HepG2 (cell line): ENCODE measurements around the gene OLFM2. TPM values are rescaled to one million over a fixed set of nuclear protein-coding genes. Genes with fewer than 3 reads are reported as not detected.
A peak's percentile ranks its signal among the peaks of the same experiment; 100 is the strongest.

Experiments
- CBFB ChIP-seq: sonication (generic); formaldehyde crosslinking; IDR thresholded peaks from 2 replicates; pipeline ENCODE4 v1.4.0; 2020; ENCODE audit warnings: missing genetic modification reagents
- E2F1 ChIP-seq: sonication (generic); formaldehyde crosslinking; IDR thresholded peaks from 2 replicates; pipeline ENCODE4 v1.5.0; 2020; ENCODE audit warnings: missing genetic modification reagents
- GTF2F1 ChIP-seq: fragments of 150-350 bp; IDR thresholded peaks from 2 replicates; pipeline ENCODE4 v1.6.1; 2014; ENCODE audit warnings: low read length
- MAZ ChIP-seq, 2 experiments: sonication (generic) in 1 of 2; formaldehyde crosslinking in 1 of 2; IDR thresholded peaks; 2 replicates each; pipeline versions ENCODE4 v1.5.0 to v1.6.1; 2012 to 2020; ENCODE audit warnings: low read depth in 2 of 2, mild to moderate bottlenecking in 2 of 2, borderline replicate concordance in 1 of 2, improper control_type of control experiment in 1 of 2, low read length in 1 of 2, missing genetic modification reagents in 1 of 2, moderate library complexity in 1 of 2
- NR2F2 ChIP-seq: IDR thresholded peaks from 2 replicates; pipeline ENCODE4 v1.6.1; 2012; ENCODE audit warnings: low read depth, inconsistent platforms, borderline replicate concordance
- REL ChIP-seq: sonication (generic); formaldehyde crosslinking; conservative IDR thresholded peaks from 2 replicates; pipeline ENCODE4 v1.8.0; 2022; ENCODE audit warnings: mild to moderate bottlenecking, missing genetic modification reagents, moderate library complexity
- RFX3 ChIP-seq: IDR thresholded peaks from 2 replicates; pipeline ENCODE4 v1.6.1; 2016; ENCODE audit warnings: missing biosample characterization, missing genetic modification reagents
- SNAI1 ChIP-seq: sonication (generic); formaldehyde crosslinking; IDR thresholded peaks from 2 replicates; pipeline ENCODE4 v1.5.0; 2020; ENCODE audit warnings: mild to moderate bottlenecking, missing genetic modification reagents, borderline replicate concordance
- SNAPC5 ChIP-seq: sonication (generic); formaldehyde crosslinking; IDR thresholded peaks from 2 replicates; pipeline ENCODE4 v1.8.1; 2023; ENCODE audit warnings: mild to moderate bottlenecking, missing genetic modification reagents, borderline replicate concordance
- TFDP1 ChIP-seq: IDR thresholded peaks from 2 replicates; pipeline ENCODE4 v1.6.1; 2016; ENCODE audit warnings: missing compliant biosample characterization, missing genetic modification reagents, borderline replicate concordance
- ZBTB7A ChIP-seq: sonication (generic); formaldehyde crosslinking; IDR thresholded peaks from 2 replicates; pipeline ENCODE4 v1.8.0; 2022; ENCODE audit warnings: mild to moderate bottlenecking, missing genetic modification reagents
- ZNF232 ChIP-seq: sonication (generic); formaldehyde crosslinking; IDR thresholded peaks from 2 replicates; pipeline ENCODE4 v1.4.0; 2020; ENCODE audit warnings: missing genetic modification reagents, borderline replicate concordance
- ZNF33B ChIP-seq: sonication (generic); formaldehyde crosslinking; IDR thresholded peaks from 2 replicates; pipeline ENCODE4 v1.5.1; 2020; ENCODE audit warnings: mild to moderate bottlenecking, missing genetic modification reagents
- ZNF431 ChIP-seq: sonication (generic); formaldehyde crosslinking; IDR thresholded peaks from 2 replicates; pipeline ENCODE4 v1.9.0; 2022; ENCODE audit warnings: missing genetic modification reagents, low read depth, mild to moderate bottlenecking, borderline replicate concordance
- ZNF446 ChIP-seq: sonication (generic); formaldehyde crosslinking; IDR thresholded peaks from 2 replicates; pipeline ENCODE4 v1.5.0; 2020; ENCODE audit warnings: mild to moderate bottlenecking, missing genetic modification reagents
- ZNF557 ChIP-seq: sonication (generic); formaldehyde crosslinking; IDR thresholded peaks from 2 replicates; pipeline ENCODE4 v1.4.0; 2020; ENCODE audit warnings: missing genetic modification reagents
- ZNF737 ChIP-seq: sonication (generic); formaldehyde crosslinking; IDR thresholded peaks from 2 replicates; pipeline ENCODE4 v1.5.0; 2020; ENCODE audit warnings: missing genetic modification reagents, mild to moderate bottlenecking, borderline replicate concordance
- polyA plus RNA-seq, 8 experiments: library from polyadenylated mRNA; depleted of rRNA in 3 of 8; stranded (reverse) in 7 of 8; unstranded in 1 of 8; fragments of >200 nt; fragmentation: Illumina TruSeq in 4 of 8; extraction: Trizol in 4 of 8; gene quantifications; 2 replicates each; pipeline versions ENCODE4 v1.2.1 to v1.2.3, GENCODE V29; 2011 to 2016; ENCODE audit warnings: low read depth in 4 of 8, missing spikeins in 1 of 8, mixed read lengths in 1 of 8; ENCODE audit not compliant: insufficient read depth in 1 of 8
- total RNA-seq, 5 experiments: library from RNA; depleted of rRNA; stranded (reverse); fragments of >200 nt; fragmentation: Illumina TruSeq; extraction: Trizol; gene quantifications; 2 replicates each; pipeline ENCODE4 v1.2.3, GENCODE V29; 2016; ENCODE audit warnings: low read depth in 1 of 5
- TF ChIP-seq, protein P1 (sequence below): sonication (generic); formaldehyde crosslinking; IDR thresholded peaks from 2 replicates; pipeline ENCODE4 v1.4.0; 2020; ENCODE audit warnings: missing genetic modification reagents
- TF ChIP-seq, protein P2 (sequence below): sonication (generic); formaldehyde crosslinking; IDR thresholded peaks from 2 replicates; pipeline ENCODE4 v1.5.0; 2020; ENCODE audit warnings: mild to moderate bottlenecking, low read depth, missing genetic modification reagents, borderline replicate concordance

Gene OLFM2
- total and polyA plus RNA-seq, 2 of the 13 experiments (the other 11 are each of a cell fraction or from before 2014, with no cell fraction given), result 0.20 to 0.51 TPM

DNA sequence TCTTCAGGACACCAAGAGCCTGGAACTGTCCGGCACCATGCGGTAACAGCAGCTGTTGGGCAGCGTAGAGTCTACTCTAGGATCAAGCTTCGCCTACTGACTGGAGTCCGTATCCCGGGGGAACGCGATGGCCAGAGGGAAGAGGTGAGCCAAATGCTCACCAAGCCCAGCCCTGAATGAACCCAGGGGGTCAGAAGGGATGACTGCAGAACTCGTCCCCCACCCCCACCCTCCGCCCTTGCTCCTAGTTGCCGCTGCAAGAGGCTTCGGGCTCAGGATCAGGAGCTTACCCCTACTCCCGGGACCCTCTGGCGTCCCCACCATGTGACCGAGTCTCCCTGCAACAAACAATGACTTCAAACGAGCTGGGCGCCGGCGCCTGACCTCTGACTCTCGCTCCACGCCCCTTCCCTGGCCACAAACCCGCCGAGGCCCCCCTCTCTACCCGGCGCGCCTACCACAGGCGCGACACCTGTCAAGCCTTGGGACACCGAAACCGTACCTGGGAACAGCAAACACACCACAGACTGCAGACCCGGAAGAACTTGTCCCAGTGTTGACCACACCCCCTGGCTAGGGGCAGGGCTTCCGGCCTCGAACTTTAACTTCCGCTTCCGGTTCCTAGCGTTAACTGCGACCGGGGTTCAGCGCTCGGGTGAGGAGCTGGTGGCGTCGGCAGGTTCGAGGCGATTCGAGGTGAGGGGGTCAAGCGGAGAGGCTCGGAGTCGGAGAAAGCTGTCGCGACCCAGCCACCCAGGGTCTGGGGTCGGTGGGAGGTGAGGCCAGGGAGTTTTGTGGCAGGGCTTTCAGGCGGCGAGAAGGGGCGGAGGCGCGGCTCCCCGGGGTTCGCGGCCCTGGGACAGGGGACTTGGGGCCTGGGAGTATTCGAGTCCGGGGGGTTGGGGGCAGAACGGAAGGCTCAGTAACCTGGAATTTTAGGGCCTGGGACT, 108.8 kb downstream of the OLFM2 start, which contains the start of gene UBL5 (continued):
- TF ChIP-seq, protein P1, sequence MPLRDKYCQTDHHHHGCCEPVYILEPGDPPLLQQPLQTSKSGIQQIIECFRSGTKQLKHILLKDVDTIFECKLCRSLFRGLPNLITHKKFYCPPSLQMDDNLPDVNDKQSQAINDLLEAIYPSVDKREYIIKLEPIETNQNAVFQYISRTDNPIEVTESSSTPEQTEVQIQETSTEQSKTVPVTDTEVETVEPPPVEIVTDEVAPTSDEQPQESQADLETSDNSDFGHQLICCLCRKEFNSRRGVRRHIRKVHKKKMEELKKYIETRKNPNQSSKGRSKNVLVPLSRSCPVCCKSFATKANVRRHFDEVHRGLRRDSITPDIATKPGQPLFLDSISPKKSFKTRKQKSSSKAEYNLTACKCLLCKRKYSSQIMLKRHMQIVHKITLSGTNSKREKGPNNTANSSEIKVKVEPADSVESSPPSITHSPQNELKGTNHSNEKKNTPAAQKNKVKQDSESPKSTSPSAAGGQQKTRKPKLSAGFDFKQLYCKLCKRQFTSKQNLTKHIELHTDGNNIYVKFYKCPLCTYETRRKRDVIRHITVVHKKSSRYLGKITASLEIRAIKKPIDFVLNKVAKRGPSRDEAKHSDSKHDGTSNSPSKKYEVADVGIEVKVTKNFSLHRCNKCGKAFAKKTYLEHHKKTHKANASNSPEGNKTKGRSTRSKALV (CRISPR knock-in tag), result no peak
- TF ChIP-seq, protein P2, sequence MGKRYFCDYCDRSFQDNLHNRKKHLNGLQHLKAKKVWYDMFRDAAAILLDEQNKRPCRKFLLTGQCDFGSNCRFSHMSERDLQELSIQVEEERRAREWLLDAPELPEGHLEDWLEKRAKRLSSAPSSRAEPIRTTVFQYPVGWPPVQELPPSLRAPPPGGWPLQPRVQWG (CRISPR knock-in tag), result no peak
- peak; percentile 67; the same call in 1 of the 2 replicates for TF ChIP-seq CBFB
- TF ChIP-seq ZNF232 (CRISPR knock-in tag), result no peak
- 0 out of 2 replicates have a peak, but pooled peaks have one; percentile 72 for TF ChIP-seq ZNF446 (CRISPR knock-in tag)
- no peak for TF ChIP-seq NR2F2
- TF ChIP-seq GTF2F1, result no peak
- TF ChIP-seq TFDP1, result peak; percentile 54; the same call in 1 of the 2 replicates
- no peak; the same call in 1 of the 2 replicates for TF ChIP-seq ZNF431 (CRISPR knock-in tag)
- TF ChIP-seq RFX3 (CRISPR knock-in tag), result 0 out of 2 replicates have a peak, but pooled peaks have one; percentile 23
- TF ChIP-seq ZNF33B (CRISPR knock-in tag), result no peak
- TF ChIP-seq SNAPC5 (CRISPR knock-in tag), result no peak
- TF ChIP-seq REL (CRISPR knock-in tag), result no peak
- TF ChIP-seq ZNF737 (CRISPR knock-in tag), result no peak
- TF ChIP-seq ZBTB7A (CRISPR knock-in tag), result no peak
- TF ChIP-seq MAZ (IDR thresholded peaks at IDR 0.05; ENCODE audit: borderline replicate concordance, low read depth, low read length), result 0 out of 2 replicates have a peak, but pooled peaks have one; percentile 26
- 0 out of 2 replicates have a peak, but pooled peaks have one; percentile 44 for TF ChIP-seq MAZ (CRISPR knock-in tag; IDR thresholded peaks at IDR 0.05; ENCODE audit: low read depth)
- TF ChIP-seq E2F1 (CRISPR knock-in tag), result peak; percentile 50; the same call in 1 of the 2 replicates
- TF ChIP-seq SNAI1, result 0 out of 2 replicates have a peak, but pooled peaks have one; percentile 23
- TF ChIP-seq ZNF557 (CRISPR knock-in tag), result 0 out of 2 replicates have a peak, but pooled peaks have one; percentile 32
